Measurements from ENCODE around the gene IGF2R.
A peak's percentile ranks its signal among the peaks of the same experiment; 100 is the strongest.
"Not testable (repeated sequence)": the region's sequence is repeated elsewhere in the genome, so short reads cannot be mapped to it uniquely, and the experiment has no call there.

Gene IGF2R, protein sequence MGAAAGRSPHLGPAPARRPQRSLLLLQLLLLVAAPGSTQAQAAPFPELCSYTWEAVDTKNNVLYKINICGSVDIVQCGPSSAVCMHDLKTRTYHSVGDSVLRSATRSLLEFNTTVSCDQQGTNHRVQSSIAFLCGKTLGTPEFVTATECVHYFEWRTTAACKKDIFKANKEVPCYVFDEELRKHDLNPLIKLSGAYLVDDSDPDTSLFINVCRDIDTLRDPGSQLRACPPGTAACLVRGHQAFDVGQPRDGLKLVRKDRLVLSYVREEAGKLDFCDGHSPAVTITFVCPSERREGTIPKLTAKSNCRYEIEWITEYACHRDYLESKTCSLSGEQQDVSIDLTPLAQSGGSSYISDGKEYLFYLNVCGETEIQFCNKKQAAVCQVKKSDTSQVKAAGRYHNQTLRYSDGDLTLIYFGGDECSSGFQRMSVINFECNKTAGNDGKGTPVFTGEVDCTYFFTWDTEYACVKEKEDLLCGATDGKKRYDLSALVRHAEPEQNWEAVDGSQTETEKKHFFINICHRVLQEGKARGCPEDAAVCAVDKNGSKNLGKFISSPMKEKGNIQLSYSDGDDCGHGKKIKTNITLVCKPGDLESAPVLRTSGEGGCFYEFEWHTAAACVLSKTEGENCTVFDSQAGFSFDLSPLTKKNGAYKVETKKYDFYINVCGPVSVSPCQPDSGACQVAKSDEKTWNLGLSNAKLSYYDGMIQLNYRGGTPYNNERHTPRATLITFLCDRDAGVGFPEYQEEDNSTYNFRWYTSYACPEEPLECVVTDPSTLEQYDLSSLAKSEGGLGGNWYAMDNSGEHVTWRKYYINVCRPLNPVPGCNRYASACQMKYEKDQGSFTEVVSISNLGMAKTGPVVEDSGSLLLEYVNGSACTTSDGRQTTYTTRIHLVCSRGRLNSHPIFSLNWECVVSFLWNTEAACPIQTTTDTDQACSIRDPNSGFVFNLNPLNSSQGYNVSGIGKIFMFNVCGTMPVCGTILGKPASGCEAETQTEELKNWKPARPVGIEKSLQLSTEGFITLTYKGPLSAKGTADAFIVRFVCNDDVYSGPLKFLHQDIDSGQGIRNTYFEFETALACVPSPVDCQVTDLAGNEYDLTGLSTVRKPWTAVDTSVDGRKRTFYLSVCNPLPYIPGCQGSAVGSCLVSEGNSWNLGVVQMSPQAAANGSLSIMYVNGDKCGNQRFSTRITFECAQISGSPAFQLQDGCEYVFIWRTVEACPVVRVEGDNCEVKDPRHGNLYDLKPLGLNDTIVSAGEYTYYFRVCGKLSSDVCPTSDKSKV (N-terminal part only)

DNA sequence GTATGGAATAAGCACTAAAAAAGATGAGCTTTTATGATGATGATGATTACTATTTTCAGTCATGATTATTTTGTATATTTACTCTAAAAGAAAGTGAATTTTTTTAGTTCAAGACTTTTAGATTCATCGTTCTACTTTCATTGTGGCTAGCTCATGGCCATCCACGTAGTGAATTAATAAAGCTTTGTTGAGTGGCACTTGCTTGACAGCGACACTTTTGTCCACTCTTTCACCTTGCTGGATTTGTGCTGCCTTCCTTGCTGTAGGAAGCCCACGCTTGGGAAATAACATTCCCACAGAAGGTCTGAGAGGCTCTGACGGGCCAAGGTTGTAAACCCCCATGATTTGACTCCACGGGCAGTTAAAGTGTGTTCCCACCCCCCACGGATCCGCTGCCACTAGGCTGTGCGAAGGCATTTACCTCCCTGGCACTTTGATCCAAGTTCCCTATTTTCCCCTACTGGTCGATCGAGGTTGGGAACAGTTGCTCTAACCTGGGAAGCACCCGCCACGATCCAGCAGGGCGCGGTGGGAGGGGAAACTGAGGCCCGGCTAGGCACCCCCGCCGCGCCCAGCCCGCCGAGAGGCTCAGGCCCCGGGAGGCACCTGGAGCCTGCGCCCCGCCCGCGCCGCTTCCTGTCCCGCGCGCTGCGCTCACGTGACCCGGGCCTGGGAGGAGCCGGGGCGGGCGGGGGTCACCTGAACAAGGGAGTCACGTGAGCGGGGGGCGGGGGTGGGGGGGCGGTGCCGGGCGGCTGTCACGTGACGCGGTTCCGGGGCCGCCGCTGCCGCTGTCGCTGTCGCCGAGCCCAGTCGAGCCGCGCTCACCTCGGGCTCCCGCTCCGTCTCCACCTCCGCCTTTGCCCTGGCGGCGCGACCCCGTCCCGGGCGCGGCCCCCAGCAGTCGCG, at the start of gene IGF2R:
IGF2R (plus strand) TSS at position 788 of the 909 bp plus-strand sequence. CDS start 165 bp downstream, outside the sequence.
- peak; percentile 95 for DNase-seq

DNA sequence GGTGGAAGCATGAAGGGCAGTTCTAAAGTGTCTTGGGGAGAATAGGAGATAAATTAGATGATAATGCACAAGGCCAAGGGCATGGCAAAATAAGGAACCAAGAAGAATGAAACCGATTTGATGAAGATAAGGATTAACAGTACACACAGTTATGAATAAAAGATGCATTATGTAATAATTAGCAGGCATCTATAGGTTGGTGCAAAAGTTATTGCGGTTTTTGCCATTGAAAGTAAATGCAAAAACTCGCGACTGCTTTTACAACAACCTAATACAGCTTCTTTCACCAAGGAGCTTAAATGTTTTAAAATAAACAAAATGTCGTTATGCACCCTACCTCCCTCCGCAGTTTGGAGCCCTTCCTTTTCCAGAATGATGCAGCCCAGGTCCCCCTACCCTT, 49.1 kb upstream of the IGF2R start:
- no peak for DNase-seq

DNA sequence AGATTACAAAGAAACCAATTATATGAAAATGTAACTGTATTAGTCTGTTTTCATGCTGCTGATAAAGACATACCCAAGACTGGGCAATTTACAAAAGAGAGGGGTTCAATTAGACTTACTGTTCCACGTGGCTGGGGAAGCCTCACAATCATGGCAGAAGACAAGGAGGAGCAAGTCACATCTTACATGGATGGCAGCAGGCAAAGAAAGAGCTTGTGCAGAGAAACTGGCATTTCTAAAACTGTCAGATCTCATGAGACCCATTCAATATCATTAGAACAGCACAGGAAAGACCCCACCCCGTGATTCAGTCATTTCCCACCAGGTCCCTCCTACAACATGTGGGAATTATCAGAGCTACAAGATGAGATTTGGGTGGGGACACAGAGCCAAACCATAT, 44.7 kb upstream of the IGF2R start:
- not testable (repeated sequence) for DNase-seq

DNA sequence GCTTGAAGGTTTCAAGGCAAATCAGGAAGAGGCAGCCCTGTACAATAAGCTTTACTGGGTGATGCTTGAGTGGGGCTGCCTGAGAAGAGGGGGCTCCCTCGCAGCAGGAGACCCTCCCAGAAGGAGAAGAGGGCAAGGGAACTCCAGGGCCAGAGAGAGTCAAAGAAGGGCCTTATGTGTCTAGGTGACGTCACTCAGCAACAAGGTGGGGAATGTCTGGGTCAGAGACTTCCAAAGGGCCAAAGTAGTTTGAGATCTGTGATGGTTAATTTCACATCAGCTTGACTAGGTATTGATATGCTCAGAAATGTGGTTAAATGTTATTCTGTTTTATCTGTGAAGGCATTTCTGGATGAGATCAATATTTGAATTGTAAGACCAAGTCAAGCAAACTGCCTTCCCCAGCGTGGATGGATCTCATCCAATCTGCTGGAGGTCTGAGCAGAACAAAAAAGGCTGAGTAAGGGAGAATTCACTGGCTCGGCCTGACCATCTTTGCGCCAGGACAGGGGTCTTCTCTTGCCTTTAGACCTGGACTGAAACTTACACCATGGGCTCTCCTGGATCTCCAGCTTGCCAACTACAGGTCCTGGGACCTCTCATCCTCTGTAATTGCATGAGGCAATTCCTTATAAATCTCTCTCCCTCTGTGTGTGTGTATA, 42.2 kb upstream of the IGF2R start:
- no peak for DNase-seq

DNA sequence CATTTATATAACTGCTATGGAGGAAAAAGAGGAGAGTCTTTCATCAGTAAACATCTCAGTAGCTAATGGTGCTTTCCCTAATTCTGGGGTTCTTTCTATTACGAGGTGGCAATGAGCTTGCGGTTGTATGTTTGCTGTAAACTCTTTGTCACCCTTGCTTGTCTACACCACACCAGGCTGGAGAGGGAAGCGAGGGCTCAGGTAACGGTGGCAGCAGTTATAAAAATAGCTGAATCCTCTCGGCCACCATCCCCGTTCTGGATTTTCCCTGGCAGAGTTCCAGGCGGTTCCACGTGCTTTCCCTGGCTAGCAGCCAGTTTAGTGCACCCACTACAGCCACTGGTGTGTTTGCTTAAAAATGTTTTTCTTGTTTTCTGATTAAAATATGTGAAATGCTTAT, 39.1 kb upstream of the IGF2R start:
- peak; percentile 50 for DNase-seq

DNA sequence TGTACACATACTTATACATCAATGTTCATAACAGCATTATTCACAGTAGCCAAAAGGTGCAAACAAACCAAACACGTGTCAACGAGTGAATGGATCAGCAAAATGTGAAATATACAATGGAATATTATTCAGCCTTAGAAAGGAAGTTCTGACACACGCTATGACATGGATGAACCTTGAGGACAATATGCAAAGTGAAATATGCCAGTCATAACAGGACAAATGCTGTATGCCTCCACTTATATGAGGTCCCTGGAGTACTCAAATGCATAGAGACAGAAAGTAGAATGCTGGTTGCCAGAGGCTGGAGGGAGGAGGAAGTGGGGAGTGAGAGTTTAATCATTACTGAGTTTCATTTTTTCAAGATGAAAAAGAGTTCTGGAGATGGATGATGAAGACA, 37.8 kb upstream of the IGF2R start:
- DNase-seq, result peak; percentile 53

DNA sequence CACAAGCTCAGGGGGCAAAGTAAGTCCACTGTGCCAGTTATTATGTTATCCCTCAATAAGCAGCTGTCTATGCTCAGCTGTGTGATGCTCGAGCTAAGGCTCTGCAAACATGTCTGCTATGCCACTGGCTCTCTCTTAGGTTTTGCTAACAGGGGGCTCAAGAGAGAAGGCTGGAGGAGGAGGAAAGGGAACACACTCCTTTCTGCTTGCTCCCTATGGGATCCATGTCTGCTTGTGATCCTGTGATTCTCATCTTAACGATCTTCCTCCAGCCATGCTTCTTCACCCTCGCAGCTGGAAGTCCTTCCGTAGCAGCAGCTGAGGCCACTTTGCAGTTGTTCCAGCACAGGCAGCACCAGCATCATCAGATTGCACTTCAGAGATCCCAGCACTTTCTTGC, 37.0 kb upstream of the IGF2R start:
- DNase-seq, result no peak

DNA sequence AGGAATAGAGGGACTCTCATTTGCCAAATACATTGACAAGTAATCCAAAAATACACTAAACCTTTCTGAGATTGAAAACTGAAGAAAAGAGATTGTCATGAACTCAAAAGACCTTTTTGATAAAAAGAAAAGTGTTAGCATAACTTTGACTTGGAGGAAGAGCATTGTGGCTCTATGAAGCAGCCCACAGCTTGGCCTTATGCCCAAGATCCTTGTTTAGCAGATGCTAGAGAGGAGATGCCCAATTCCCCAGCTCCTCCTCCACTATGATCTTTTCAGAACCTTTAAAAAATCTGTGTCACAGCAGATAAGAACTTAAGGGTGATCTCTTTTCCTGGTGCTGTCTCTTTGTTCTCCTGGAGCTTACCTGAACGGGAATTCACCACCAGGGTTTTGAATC, 35.8 kb upstream of the IGF2R start:
- DNase-seq, result no peak

DNA sequence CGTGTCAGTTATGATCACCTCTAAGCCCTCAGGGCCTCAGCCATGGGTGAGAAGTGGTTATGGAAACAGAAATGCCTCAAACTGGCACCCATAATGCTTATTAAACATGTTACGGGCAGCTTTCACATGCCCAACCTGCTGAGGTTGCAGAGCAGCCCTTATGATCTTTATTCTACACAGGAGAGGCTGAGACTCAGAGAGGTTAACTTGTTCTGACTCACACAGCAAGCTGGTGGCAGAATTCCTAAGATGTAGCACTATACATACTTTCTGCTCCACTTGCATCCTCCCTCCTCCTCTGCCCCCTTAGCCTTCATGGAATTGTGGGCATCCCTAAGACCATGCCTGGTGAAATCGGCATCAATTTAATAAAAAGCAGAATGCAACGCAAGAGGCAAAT, 34.7 kb upstream of the IGF2R start:
- no peak for DNase-seq

DNA sequence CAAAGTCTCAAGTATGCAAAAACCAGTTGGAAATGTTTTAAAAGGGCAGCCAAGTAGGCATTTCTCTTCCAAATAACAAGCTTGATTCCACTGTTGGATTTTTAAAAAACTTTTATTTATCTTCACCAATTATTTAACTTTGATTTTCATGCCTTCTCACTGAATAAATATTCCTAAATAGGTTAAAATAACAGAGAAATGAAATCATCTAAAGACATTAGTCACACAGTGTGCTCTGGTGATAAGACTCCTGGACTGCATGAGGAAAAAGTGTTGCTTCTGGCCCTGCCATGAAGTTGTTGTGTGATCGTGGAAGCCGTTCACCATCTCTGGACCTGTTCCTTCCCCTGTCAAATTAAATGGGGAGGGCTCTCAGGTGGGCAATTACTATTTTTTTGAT, 33.8 kb upstream of the IGF2R start:
- DNase-seq, result no peak

DNA sequence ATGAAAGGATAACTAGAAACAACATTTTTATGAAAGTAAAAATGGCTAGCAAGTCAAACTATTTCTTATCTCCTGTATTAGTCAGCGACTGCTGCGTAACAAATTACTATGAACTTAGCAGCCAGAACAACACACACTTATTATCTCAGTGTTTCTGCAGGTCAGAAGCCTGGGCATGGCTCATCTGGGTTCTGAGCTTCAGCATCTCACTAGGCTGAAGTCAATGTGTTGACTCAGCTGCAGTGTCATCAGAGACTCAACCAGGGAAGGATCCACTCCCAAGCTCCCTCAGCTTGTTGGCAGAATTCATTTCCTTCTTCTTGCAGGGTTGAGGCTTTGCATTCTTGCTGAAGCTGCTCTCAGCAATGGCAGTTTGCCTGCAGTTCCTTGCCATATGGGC, 33.2 kb upstream of the IGF2R start:
- no peak for DNase-seq

DNA sequence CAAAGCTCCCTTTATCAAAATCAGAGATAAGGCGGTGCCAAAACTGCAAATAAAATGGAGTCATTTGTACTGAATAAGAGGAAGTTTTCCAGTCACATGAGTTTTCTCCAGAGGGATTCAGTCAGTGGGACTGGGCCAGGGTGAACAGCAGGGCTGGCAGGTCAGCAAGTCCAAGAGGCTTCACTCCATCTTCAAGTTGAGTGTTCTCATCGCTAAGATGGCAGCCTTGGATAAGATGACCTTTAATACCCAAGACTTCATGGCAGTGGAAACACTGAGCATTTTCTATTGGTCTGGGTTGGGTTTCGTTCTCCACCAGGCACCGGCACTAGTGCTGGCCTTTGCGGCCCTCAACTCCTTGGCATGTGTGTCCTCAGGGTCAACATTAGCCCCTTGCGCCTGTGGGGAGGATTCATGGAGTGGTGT, 29.3 kb upstream of the IGF2R start:
- no peak for DNase-seq

DNA sequence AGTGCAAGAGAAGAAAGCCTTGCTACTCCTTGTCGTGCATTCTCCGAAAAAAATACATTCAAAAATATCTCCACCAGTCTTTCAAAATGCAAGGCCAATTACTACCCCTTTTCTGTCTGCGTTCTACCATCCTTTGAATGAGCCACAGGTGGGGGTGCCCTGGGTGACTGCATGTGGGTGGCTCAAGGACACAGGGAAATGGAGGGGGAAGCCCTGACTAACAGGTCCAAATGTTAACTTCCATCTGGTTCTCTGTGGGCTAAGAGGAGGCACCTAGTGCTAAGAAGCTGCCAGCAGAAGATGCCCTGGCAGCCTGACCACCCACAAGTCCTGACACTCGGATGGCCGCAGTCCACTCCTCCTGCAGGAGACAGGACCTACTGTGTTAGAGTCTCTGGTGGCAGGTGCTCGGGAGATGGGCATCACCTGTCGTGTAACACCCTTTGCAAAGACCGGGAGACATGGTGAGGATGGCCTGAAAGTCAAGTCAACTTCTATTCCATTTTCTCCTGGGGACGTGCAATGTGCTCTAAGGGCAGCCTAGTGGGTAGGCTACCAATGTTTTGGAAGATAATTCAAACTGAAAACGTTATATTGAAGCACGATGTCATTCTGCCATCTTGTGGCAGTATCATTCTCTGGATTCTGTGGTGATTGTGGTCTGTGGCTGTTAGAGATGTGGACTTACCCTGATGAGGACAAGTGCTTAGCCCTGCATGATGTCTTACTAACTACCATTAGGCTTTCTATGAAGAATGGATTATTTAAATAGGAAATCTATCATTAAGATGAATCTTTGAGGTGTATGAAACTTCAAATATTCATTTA, 27.4 kb upstream of the IGF2R start:
- DNase-seq, result peak; percentile 23

DNA sequence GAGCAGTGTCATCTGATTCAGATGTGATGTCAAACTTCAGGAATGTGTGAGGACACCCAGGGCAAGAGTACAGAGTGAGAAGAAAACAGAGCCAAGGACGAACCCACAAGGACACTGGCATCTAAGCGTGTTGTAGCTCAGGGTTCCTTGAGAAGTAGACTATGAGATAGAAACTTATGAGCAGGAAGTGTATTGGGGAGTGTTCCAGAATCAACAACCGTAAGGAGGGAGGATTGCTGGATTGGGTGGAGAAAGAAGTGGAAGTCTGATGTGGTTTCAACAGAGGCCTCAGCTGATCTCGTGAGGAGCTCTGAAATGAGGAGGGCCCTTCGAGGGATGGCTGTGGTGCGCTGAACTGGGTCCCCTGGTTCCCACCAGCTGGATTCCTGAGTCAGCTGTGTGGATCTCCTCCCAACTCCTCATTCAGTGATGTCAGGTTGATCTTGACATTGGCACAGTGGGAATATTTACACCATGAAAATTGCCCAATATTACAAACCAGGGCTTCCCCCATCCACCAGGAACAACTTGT, 25.7 kb upstream of the IGF2R start:
- DNase-seq, result no peak

DNA sequence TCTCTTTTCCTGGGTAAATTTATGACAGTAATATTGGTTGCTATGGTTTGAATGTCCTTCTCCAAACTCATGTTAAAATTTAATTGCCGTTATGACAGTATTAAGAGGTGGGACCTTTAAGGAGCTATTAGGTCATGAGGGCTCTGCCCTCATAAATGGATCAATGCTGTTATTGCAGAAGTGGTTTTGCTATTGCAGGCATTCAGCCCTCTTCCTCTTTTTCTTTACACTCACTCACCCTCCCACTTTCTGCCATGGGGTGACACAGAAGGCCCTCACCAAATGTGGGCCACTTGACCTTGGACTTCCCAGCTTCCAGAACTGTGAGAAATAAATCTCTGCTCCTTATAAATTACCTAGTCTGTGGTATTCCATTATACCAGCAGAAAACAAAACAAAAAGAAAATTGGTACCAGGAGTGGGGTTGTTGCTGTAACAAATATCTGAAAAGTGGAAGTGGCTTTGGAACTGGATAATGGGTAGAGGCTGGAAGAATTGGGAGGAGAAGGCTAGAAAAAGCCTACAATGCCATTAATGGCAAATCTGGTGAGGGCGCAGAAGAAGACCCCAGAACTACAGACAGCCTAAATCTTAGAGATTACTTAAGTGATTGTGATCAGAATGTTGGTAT, 24.8 kb upstream of the IGF2R start:
- DNase-seq, result no peak

DNA sequence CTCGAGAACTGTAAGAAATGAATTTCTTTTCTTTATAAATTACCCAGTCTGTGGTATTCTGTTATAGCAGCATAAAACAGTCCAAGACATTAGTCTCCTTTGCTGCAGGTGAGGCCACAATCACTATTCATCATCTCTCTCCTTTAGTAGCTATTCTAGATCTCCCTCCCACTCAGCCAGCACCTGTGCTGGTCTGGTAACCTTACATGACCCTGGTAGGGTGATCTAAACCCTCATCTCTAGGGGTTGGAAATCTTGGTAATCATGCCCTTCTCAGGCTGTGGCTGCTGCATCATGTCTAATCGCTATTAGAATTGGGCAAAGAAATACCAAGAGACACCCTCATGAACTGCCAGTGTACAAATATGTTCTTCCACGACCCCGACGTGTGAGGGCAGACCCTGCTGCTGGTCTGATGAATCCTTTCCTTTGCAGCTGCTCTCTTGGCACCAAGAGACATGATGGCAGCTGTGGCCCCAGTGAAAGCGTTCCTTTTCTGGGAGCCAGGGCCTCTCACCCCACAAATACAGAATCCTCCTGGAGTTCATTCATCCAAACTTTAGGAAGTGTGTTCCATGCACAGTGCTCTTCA, 23.0 kb upstream of the IGF2R start:
- no peak for DNase-seq

DNA sequence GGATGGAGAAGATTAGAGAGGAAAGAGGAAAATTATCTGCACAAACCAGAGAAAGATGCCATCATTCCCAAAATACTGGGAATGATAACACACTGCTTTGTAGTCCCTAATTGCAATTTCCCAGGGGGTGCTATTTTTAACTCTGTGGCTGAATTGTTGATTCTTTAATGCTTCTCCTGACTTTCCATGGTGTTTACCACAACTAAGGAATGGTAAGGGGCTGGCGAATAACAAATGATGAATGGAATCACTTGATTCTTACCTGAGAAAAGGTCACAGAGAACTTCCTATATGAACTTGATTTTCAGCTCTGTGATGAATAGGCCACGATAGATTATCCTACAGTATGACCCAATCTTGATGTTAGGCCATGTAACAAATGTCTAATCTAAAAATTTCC, 22.0 kb upstream of the IGF2R start:
- DNase-seq, result no peak

DNA sequence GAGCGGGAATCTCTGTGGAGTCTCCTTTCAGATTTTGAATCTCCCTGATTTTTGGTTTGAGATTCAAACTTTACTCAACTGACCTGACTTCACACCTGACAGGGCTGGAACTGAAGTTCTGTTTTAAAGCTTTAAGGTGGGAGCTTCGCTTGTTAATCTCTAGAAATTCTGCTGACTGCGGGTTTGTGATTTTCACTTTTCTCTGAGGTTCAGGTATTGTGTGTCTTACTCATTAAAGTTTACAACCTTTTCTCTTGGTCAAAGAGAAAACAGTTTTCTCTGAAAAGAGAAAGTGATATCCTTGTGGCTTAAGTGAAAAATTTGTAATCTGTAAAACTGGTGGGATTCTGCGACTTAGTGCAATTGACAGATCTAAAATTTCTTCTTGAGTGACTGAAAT, 20.7 kb upstream of the IGF2R start:
- DNase-seq, result no peak

DNA sequence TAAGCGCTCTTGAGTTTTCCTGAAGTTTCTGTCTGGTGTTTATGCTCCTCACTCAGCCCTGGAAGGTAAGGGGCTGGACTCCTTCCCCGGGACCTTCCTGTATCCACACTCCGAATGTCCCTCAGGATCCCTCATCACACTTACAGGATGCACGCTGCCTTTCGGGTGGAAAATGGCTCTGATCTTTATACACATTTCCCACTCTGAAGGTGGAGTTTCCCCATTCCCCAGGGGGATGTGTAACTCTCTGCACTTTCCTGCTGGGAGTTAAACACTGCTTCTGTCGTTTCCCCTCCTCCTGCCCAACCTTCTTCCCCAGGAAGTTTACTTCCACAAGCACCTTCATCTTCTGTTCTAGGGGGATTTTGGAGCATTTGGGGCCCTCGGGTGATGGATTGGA, 17.1 kb upstream of the IGF2R start:
- no peak for DNase-seq

Measured in stimulated activated CD4-positive, alpha-beta T cell treated with anti-CD3 and anti-CD28 coated beads, Interleukin-15, amount 100 ng/mL, for 24 hours (primary cell).